Measurements from ENCODE around the gene HHIPL1. TPM values are rescaled to one million over a fixed set of nuclear protein-coding genes. Genes with fewer than 3 reads are reported as not detected.

The HHIPL1 gene
- total RNA-seq, 2 experiments from 2014 or later, result 0.25 to 0.72 TPM

DNA sequence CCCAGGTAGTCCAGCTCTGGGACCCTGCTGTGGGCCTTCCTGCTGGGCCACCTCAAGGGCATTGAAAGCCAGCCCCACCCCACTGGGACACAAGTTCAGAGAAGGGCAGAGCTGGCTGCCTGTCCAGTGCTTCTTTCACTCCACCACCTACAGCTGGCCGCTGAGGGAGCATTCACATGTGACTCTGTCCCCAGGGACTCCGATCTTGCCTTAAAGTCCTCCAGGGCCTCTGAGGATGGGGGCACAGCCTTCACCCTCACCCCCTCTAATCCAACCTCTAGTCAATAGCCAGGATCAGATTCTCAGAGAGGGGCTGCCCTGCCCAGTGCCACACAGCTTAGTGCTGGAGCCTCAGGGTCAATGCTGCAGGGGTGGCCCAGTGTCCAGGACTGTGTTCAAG is 34.2 kb downstream of the HHIPL1 start:
- TF ChIP-seq EZH2phosphoT487 (IDR thresholded peaks at IDR 0.05; ENCODE audit: borderline replicate concordance, low read depth, low read length) (no peak), CTCF (conservative IDR thresholded peaks at IDR 0.05; ENCODE audit: low read length) (no peak)
- no peak for DNase-seq (ENCODE audit: low spot score)
- BruUV-seq (replicated peaks), result no TSS peak
- Histone ChIP-seq H3K36me3 (ENCODE audit: insufficient read depth, low read length) (no peaks in the 10 kb centered on the region), H3K4me2 (ENCODE audit: low read length) (no peak overlapping the region), H4K20me1 (ENCODE audit: insufficient read depth, low read length) (no peaks in the 10 kb centered on the region), H3K79me2 (ENCODE audit: insufficient read depth, low read depth, low read length) (no peaks in the 10 kb centered on the region), H3K4me1 (ENCODE audit: insufficient read depth, low read length, poor library complexity, severe bottlenecking) (peaks cover 3% of the 10 kb centered on the region), H3K4me3 (ENCODE audit: low read depth, low read length, poor library complexity, severe bottlenecking) (no peak overlapping the region), H3K9me2 (ENCODE audit: insufficient read depth, low read length) (no peaks in the 10 kb centered on the region), H2AFZ (ENCODE audit: low read length) (no peak overlapping the region), H3K9me3 (ENCODE audit: low read length) (peaks cover 13% of the 10 kb centered on the region), H3K27ac (ENCODE audit: low read depth, low read length, poor library complexity, severe bottlenecking) (no peak overlapping the region)
- intact Hi-C loops (cut with micrococcal nuclease; ENCODE audit: unreplicated experiment), result no loop called here
- ChIA-PET POLR2A (interaction anchor here (1.0 kb wide), 1 partner anchor 12 kb away, joined by 3 read pairs; no protein-coding TSS in a partner anchor), CTCF (ENCODE audit: unreplicated experiment) (no interaction called here)

GRCh38 chr14:99679543-99679942 is 34.6 kb downstream of the HHIPL1 start:
- ChIA-PET CTCF (ENCODE audit: unreplicated experiment) (interaction anchor here (1.1 kb wide), 1 partner anchor 44 kb away, joined by 4 read pairs; no protein-coding TSS in a partner anchor), POLR2A (interaction anchor here (1.0 kb wide), 1 partner anchor 12 kb away, joined by 3 read pairs; no protein-coding TSS in a partner anchor)

More at GRCh38 chr14:99679543-99679942, 34.6 kb downstream of the HHIPL1 start:
- H3K9me3 ChIP-seq (ENCODE audit: low read length), result peaks cover 13% of the 10 kb centered on the region
- peaks cover 4% of the 10 kb centered on the region for H3K4me1 ChIP-seq (ENCODE audit: insufficient read depth, low read length, poor library complexity, severe bottlenecking)
- no peak overlapping the region for H3K27ac ChIP-seq (ENCODE audit: low read depth, low read length, poor library complexity, severe bottlenecking)
- H3K36me3 ChIP-seq (ENCODE audit: insufficient read depth, low read length), result no peaks in the 10 kb centered on the region
- no peaks in the 10 kb centered on the region for H4K20me1 ChIP-seq (ENCODE audit: insufficient read depth, low read length)
- no peak overlapping the region for H3K4me3 ChIP-seq (ENCODE audit: low read depth, low read length, poor library complexity, severe bottlenecking)
- H2AFZ ChIP-seq (ENCODE audit: low read length), result no peak overlapping the region
- no peak for DNase-seq (ENCODE audit: low spot score)
- intact Hi-C loops (cut with micrococcal nuclease; ENCODE audit: unreplicated experiment), result no loop called here
- TF ChIP-seq CTCF (conservative IDR thresholded peaks at IDR 0.05; ENCODE audit: low read length), result no peak
- TF ChIP-seq EZH2phosphoT487 (IDR thresholded peaks at IDR 0.05; ENCODE audit: borderline replicate concordance, low read depth, low read length), result no peak
- no peaks in the 10 kb centered on the region for H3K9me2 ChIP-seq (ENCODE audit: insufficient read depth, low read length)
- H3K79me2 ChIP-seq (ENCODE audit: insufficient read depth, low read depth, low read length), result no peaks in the 10 kb centered on the region
- H3K4me2 ChIP-seq (ENCODE audit: low read length), result no peak overlapping the region
- BruUV-seq (replicated peaks), result no TSS peak
